Aorta (tissue), 5 donors: ENCODE measurements around the gene LRP1B. TPM values are rescaled to one million over a fixed set of nuclear protein-coding genes. Genes with fewer than 3 reads are reported as not detected.

ENCODE experiments used
- ATAC-seq: fragments of 200-7000 bp; cut with Tn5 transposase; one replicate; pipeline ENCODE4 v1.9.1; 2022; ENCODE audit warnings: moderate library complexity; ENCODE audit not compliant: low FRiP score
- DNase-seq, 2 donors: peaks; one replicate each; pipeline ENCODE4 v3.0.0-alpha.2; 2020
- H3K27ac ChIP-seq, 2 donors: one replicate each; pipeline ENCODE4 v1.5.1; 2013; ENCODE audit warnings: low read length in 2 of 2, mild to moderate bottlenecking in 2 of 2, moderate library complexity in 2 of 2, control low read depth in 1 of 2, inconsistent platforms in 1 of 2, low read depth in 1 of 2
- H3K27me3 ChIP-seq, 2 donors: one replicate each; pipeline ENCODE4 v1.6.1; 2013; ENCODE audit warnings: control low read depth in 1 of 2, low read length in 1 of 2, mild to moderate bottlenecking in 1 of 2, moderate library complexity in 1 of 2; ENCODE audit not compliant: insufficient read depth in 2 of 2, control insufficient read depth in 1 of 2
- H3K36me3 ChIP-seq, 2 donors: one replicate each; pipeline ENCODE4 v1.6.1; 2013; ENCODE audit warnings: control low read depth in 1 of 2, low read length in 1 of 2, mild to moderate bottlenecking in 1 of 2; ENCODE audit not compliant: insufficient read depth in 2 of 2, control insufficient read depth in 1 of 2
- H3K4me1 ChIP-seq, 2 donors: one replicate each; pipeline ENCODE4 v1.6.1; 2013; ENCODE audit warnings: low read length in 2 of 2, control low read depth in 1 of 2, mild to moderate bottlenecking in 1 of 2, moderate library complexity in 1 of 2; ENCODE audit not compliant: insufficient read depth in 2 of 2, control insufficient read depth in 1 of 2
- H3K4me3 ChIP-seq, 2 donors: one replicate each; pipeline ENCODE4 v1.5.1; 2013; ENCODE audit warnings: low read length in 2 of 2, control low read depth in 1 of 2, mild to moderate bottlenecking in 1 of 2
- H3K9me3 ChIP-seq: one replicate; pipeline ENCODE4 v1.6.1; 2013; ENCODE audit warnings: mild to moderate bottlenecking, low read length; ENCODE audit not compliant: control insufficient read depth
- WGBS, 2 donors: extraction: QIAGEN DNeasy Blood & Tissue Kit; methylation state at CpG; one replicate each; pipeline ENCODE4 v1.1.7; 2013; 5-methylcytosine and 5-hydroxymethylcytosine counted together
- intact Hi-C, 2 donors: fragments of 100-400 bp; cut with DNase I; formaldehyde crosslinking; loops; one replicate each; pipeline versions ENCODE4 v1.14.2 to v1.15.0; 2022
- polyA plus RNA-seq, 2 donors: library from polyadenylated mRNA; stranded (reverse); fragments of 200-250 nt; gene quantifications; one replicate each; pipeline ENCODE4 v1.2.3, GENCODE V29; 2013
- total RNA-seq, 2 donors: library from RNA; stranded (reverse); fragmentation: NEBNext Ultra II Directional; extraction: Animal tissue kit (Norgen Biotek cat#: 25700); gene quantifications; one replicate each; pipeline ENCODE4 v1.2.1, GENCODE V29; 2021
- donor health status: healthy with polysubstance abuse.
- donor health status: Bipolar disorder and iron deficiency.
- donor health status: DM: no; HTN: no; CAD: no.
- donor health status: DM: no; HTN: no; CAD: no.
- donor health status: DM: yes; HTN: yes; CAD: no.

The LRP1B gene
- total and polyA plus RNA-seq, 4 donors = 0.33 to 0.94 TPM; not detected in 2

DNA sequence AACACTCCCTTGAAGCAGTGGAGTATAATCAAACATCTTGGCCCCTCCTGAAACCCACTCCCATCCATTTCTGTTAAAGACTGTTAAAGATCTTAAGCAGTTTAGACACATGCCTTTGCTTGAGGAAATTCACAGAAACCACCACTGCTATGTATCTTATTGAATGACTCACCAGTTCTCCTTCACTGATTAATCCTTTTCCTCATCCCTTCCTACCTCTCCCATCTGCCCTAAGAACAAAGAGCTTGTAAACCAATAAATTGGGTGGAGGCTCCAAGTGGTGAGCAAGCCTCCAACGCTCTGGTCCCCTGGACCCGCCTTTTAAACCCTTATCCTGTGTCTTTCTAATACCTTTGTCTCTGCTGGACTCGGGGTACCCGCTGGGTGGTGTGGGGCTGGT lies 746.1 kb downstream of the LRP1B start:
- 86 to 94% methylated on average over 4 of the region's 4 CpGs for WGBS, 2 donors
- no peak for DNase-seq

DNA sequence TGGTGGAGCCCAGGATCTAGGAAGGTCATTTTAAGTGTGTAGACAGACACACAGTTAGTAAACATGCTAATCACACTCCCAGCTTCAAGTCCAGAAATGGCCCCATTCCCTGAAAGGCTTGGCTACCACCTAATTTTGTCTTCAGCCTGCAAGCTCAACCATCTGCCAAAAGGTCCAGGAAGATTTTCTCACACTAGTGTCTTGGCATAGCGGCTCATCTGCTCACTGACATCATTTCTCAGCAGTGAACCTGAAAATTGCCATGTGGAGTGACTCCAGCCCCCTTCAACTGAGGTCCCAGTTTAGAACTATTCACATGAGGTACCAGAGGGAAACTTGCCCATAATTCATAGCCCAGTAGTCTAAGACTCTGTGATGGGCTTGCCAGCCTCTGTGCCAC lies 748.9 kb downstream of the LRP1B start:
- DNase-seq = no peak
- Histone ChIP-seq H3K4me3 (no peak overlapping the region), H3K36me3 (no peaks in the 10 kb centered on the region), H3K27ac (no peak overlapping the region), H3K9me3 (peaks cover 1% of the 10 kb centered on the region), H3K27me3 (no peaks in the 10 kb centered on the region), H3K4me1 (no peaks in the 10 kb centered on the region)
- ATAC-seq = no peak
- 97% methylated on average over 1 of the region's 1 CpG for WGBS, 2 donors
- intact Hi-C loops = no loop called here

More for the DNA sequence above, 746.1 kb downstream of the LRP1B start:
- Histone ChIP-seq H3K27ac (no peak overlapping the region), H3K9me3 (peaks cover 1% of the 10 kb centered on the region), H3K4me1 (no peaks in the 10 kb centered on the region), H3K27me3 (no peaks in the 10 kb centered on the region), H3K4me3 (no peak overlapping the region), H3K36me3 (no peaks in the 10 kb centered on the region)
- ATAC-seq = no peak
- intact Hi-C loops = no loop called here

DNA sequence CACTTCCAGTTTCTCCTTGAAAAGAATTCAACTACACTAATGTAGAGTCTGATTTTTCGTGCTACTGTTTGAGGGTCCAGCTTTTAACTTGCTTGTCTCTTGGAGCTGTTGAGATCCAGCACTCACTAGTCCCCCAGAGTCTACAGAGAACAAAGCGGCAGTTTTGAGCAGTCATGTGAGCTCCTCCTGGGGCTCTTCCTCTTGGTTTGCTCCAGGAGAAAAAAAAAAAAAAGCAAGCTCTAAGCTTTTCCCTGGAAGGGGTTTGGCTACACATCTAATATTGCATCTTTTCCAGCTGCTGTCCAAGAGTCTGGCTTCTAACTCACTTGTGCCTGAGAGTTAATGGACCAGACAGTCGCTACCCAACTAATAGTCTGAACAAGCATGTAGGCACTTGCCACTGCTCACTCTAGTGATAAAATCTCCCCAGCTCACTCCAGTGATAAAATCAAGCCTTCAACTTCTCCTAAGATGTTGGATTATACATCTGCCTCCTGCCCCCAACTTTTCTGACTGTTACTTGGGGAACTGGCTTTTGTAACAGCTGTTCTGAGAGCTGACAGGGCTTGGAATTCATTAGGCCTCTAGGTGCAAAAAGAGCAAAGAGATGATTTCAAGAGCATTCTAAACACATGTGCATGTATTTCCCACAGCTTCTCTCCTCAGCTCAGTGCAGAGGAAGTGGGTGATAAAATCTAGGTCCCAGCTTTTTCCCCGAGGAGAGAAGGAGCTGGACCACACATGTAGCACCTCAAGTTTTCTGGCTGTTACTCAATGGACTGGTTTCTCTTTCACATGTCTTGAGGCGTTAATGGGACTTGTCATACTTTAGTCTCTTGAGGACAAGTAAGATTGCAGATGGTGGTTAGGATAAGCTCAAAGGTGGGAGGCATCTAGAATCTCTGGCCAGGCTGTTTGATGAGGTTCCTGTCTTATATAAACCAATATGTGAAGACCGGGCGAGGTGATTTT lies 750.5 kb downstream of the LRP1B start:
- Histone ChIP-seq H3K27ac (no peak overlapping the region), H3K27me3 (no peaks in the 10 kb centered on the region), H3K4me1 (no peaks in the 10 kb centered on the region), H3K9me3 (peaks cover 5% of the 10 kb centered on the region), H3K36me3 (no peaks in the 10 kb centered on the region), H3K4me3 (no peak overlapping the region)
- DNase-seq (no peak), ATAC-seq (no peak)
- WGBS, 2 donors = 85% methylated on average over 7 of the region's 7 CpGs
- intact Hi-C loops = no loop called here

DNA sequence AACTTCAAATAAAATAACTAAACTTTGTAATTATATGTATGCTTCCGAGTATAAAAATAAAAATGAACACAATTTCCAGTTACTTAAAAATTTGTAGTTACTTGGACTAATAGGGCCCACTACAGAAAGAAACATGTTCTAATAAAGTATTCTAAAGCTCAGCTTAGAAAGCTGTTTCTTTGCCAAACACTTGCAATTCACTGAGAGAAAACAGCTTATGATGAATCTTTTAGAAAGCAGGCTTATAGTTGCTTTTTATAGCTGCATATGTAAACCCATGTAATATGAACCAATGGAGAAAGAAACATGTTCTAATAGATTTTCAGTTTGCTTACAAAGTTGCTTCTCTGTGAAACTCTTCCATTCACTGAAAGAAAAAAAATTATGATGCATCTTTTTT lies 766.0 kb downstream of the LRP1B start:
- Histone ChIP-seq H3K4me1 (no peaks in the 10 kb centered on the region), H3K36me3 (no peaks in the 10 kb centered on the region), H3K27ac (no peak overlapping the region), H3K27me3 (no peaks in the 10 kb centered on the region), H3K9me3 (no peaks in the 10 kb centered on the region), H3K4me3 (no peak overlapping the region)
- 82 to 89% methylated on average over 1 of the region's 1 CpG for WGBS, 2 donors
- ATAC-seq = no peak
- intact Hi-C loops = no loop called here
- no peak for DNase-seq

DNA sequence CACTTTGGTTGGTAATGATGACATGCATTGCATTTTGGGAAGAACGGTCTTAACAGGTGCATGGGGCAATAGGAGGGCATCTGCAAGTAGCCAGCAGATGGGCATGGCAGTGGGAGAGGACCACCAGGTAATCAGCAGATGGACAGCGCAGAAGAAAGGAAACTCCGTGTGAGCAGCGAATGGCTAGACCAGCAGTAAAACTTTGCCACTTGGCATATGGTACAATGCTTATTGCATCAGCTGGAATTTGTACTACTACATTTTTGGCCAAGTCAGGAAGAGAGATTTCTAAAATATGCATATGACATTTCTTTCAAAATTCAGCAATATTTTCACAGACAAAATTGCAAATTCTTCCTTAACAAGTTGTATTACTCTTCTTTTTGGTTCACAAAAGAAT lies 768.5 kb downstream of the LRP1B start:
- Histone ChIP-seq H3K27me3 (no peaks in the 10 kb centered on the region), H3K27ac (no peak overlapping the region), H3K4me3 (no peak overlapping the region), H3K36me3 (no peaks in the 10 kb centered on the region), H3K9me3 (no peaks in the 10 kb centered on the region), H3K4me1 (no peaks in the 10 kb centered on the region)
- DNase-seq (no peak), ATAC-seq (no peak)
- WGBS, 2 donors = 66 to 74% methylated on average over 4 of the region's 4 CpGs
- intact Hi-C loops = no loop called here

DNA sequence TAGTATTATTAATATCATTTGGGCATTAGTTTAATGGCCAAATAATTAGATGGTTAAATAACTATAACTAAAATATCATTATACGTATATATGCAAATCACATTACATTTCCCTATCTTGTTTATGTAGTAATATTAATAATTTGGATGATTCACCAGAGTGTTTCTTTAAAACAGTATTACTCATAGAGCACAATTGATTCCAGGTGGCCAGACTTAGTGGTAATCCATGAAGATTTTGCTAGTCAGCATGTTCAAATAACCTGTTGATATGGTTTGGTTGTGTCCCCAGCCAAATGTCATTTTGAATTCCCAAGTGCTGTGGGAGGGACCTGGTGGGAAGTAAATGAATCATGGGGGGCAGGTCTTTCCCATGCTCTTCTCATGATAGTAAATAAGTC lies 782.3 kb downstream of the LRP1B start:
- Histone ChIP-seq H3K27ac (no peak overlapping the region), H3K36me3 (no peaks in the 10 kb centered on the region), H3K4me3 (no peak overlapping the region), H3K4me1 (no peaks in the 10 kb centered on the region), H3K9me3 (no peaks in the 10 kb centered on the region), H3K27me3 (no peaks in the 10 kb centered on the region)
- ATAC-seq = no peak
- DNase-seq = no peak
- WGBS, 2 donors = 98 to 100% methylated on average over 1 of the region's 1 CpG
- intact Hi-C loops = no loop called here

DNA sequence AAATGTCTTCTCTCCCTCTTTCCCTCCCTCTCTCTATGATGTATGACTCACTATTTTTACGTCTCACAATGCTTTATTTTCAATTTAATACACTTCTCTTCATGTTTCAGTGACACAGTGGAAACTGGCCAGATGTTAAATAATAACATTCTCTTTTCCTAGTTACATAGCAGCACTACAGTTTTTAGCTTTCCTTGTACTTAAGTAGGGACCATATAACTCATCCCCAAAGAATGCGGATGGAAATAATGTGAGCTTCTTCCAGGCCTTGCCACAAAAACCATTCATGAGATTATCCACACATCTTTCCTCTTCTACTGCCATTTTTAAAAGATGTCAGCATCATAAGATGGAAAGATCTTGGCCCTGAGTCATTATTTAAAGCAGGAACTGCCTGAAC lies 789.4 kb downstream of the LRP1B start:
- DNase-seq (no peak), ATAC-seq (no peak)
- H3K9me3 ChIP-seq = no peaks in the 10 kb centered on the region
- intact Hi-C loops = no loop called here
- H3K36me3 ChIP-seq = no peaks in the 10 kb centered on the region
- WGBS, 2 donors = 14 to 16% methylated on average over 2 of the region's 2 CpGs
- H3K4me1 ChIP-seq = no peaks in the 10 kb centered on the region
- no peak overlapping the region for H3K27ac ChIP-seq
- H3K4me3 ChIP-seq = no peak overlapping the region
- no peaks in the 10 kb centered on the region for H3K27me3 ChIP-seq

DNA sequence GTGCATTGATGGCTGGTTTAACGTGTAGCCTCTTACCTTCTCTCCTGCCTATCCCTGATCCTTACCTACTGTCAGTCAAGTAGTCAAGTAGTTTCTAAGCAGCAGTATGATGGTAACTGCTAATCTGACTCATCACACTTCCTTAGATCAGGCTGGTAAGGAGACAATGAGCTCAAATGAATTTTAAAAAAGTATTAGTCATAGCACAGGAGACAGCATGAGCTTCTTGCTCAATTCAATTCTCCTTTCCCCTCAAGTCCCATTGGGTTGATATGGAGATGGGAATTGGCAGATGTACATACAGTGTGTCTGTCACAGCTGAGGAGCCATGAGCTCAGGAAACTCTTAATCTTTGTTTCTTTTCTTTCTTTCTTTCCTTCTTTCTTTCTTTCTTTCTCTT lies 799.7 kb downstream of the LRP1B start:
- Histone ChIP-seq H3K4me1 (no peaks in the 10 kb centered on the region), H3K36me3 (no peaks in the 10 kb centered on the region), H3K9me3 (no peaks in the 10 kb centered on the region), H3K4me3 (no peak overlapping the region), H3K27ac (no peak overlapping the region), H3K27me3 (no peaks in the 10 kb centered on the region)
- intact Hi-C loops = no loop called here
- 88 to 92% methylated on average over 1 of the region's 1 CpG for WGBS, 2 donors
- no peak for ATAC-seq
- no peak for DNase-seq

DNA sequence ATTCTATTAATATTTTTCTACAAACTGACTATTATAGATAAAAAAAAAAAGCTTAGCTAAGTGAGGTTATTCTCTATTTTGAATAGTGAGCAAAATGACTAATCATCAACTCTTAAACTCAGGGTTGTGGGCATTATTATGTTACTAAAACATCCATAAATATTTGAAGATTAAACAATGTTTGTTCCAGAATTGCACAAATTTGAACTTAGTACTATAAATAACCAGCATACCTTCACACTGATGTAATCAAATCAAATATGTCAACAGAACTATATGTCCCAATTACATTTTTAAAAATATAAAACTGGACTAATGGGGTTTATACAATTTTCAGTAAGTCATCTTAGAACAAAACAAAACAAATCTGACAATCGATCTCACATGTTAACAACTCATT lies 800.9 kb downstream of the LRP1B start:
- no peak for ATAC-seq
- no peak overlapping the region for H3K27ac ChIP-seq
- H3K36me3 ChIP-seq = no peaks in the 10 kb centered on the region
- no peak overlapping the region for H3K4me3 ChIP-seq
- no peaks in the 10 kb centered on the region for H3K27me3 ChIP-seq
- 4 to 12% methylated on average over 1 of the region's 1 CpG for WGBS, 2 donors
- intact Hi-C loops = no loop called here
- DNase-seq = no peak
- H3K9me3 ChIP-seq = no peaks in the 10 kb centered on the region
- H3K4me1 ChIP-seq = no peaks in the 10 kb centered on the region
